HG02763 (cell line): ENCODE measurements around the gene WFDC8.

ENCODE experiments used
- ATAC-seq: cut with Tn5 transposase; IDR thresholded peaks from one replicate; pipeline ENCODE4 v1.9.1; 2021; ENCODE audit warnings: mild to moderate bottlenecking, moderate library complexity; ENCODE audit not compliant: unreplicated experiment

Gene WFDC8

DNA sequence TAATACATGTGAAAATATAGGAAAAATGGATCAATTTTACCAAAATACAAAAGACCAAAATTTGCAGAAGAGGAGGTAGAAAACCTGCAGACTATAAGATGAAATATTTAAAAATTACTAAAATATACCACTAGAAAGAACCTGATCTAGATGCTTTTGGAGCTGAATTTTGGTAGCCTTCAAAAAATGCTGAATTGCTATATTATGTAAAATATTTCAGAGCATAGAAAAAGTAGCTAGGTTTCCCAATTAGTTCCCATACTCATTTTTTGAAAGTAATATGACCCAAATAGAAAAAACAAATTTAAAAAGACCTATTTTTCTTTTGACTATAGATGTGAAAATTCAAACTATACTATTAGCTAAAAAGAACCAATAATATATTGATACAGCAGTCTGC is 28.3 kb downstream of the WFDC8 start:
- no peak for ATAC-seq

DNA sequence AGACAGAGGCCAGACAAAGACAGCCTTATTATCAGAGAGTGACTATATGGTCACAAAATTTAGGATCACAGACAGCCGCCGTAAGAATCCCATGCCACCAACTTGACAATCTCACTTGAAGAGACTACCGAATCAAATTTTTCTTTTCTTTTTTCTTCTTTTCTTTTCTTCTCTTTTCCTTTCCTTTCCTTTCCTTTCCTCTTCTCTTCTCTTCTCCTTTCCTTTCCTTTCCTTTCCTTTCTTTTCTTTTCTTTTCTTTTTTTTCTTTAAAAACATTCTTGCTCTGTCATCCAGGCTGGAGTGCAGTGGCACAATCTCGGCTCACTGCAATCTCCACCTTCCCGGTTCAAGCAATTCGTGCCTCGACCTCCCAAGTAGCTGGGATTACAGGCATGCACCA is 30.7 kb downstream of the WFDC8 start:
- no peak for ATAC-seq

DNA sequence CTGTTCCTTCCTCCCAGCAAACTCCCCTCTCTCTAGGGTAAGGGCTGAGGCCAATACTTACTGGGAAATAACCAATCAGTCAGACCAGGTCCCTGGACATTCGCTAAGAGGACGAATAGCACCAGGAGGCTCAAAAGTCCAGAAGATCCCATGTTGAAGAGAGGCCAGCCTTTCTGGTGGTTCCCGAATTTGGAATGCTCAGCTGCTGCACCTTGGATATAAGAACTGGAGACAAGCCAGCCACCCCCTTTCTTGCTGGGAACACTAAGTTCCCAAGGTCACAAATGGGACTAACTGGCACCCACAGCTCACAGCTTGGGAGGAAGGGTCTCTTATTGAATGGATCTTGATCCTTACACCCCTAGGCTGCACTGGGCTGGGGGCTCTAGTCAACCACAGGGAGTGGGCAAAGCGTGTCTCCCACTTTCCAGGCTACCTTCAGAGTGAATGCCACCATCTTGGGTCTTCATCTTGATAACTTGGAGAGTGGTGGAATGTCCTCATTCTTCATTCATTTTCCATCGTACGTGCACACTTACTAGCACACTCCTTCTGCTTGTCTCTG is 31.8 kb downstream of the WFDC8 start, which contains the start of gene EPPIN:
Gene EPPIN, minus strand, starts transcription at position 196 of the 565 bp plus-strand sequence. Its CDS starts 44 bp downstream, at position 152.
- no peak for ATAC-seq

DNA sequence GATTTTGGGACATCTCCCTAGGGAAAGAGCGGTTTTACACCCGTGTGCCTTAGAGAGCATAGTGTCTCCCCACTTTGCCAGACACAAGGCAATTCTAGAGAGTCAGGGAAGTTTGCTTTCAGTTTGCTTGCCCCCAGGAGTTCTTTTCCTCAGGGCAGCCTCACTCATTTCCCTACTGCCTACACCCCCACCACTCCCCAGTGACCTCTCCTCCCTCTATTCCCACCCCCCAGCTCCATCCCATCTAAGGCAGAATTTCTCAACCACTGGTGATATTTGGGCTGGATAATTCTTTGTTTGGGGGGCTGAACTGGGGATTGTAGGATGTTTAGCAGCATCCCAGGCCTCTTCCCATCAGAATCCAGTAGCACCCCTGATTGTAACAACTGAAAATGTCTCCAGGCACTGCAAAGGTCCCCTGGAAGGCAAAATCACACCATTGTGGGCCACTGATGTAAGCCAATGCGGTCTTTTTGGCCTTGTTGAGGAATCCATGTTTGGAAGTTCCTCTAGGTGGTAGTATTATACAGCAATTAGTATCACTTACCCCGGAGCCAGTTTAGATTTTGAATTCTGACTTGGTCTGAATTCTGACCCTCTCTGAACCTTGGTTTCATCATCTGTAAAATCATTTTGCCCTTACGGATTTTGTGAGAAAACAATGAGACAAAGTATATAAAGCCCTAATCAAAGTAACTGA is 33.2 kb downstream of the WFDC8 start:
- ATAC-seq = no peak

DNA sequence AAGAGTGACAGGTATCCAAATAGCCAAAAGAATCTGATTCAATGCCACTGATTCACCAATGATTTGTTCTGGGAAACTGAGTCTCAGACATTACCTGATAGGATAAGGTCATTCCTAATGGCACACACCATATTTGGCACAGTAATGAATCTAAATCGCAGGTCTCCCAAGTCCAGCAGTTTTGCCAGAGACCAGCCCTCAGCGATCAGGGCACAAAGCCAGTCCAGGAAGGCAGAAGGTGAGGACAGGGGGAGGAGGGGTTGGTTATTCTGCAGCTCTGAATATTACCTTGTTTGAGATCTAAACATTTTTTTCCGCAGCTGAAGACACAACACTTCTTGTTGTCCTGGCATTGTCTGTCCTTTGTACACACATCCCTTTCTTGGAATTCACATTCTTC is 33.7 kb downstream of the WFDC8 start:
- no peak for ATAC-seq

DNA sequence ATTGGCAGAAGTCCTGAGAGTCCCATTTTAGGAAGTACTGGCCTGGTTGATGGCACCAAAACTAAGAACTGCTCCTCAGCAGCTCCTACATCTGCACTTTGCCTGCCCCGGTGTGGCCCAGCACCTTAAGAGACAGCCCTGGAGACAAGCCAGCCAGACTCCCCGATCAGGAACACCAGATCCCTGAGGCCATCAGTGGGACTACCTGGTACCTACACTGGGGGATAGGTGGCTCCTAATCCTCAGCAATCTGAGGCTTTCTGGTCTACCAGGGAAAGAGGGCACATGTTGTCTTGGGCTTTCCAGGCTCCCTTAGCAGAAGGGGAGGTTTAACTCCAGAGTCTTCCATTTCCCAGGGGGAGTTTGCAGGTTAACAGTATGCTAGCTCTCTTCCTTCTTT is 39.7 kb downstream of the WFDC8 start, which contains the start of gene WFDC6:
Gene WFDC6, minus strand, starts transcription at position 101 of the 400 bp plus-strand sequence. Its CDS starts 75 bp downstream, at position 26.
- ATAC-seq = no peak

DNA sequence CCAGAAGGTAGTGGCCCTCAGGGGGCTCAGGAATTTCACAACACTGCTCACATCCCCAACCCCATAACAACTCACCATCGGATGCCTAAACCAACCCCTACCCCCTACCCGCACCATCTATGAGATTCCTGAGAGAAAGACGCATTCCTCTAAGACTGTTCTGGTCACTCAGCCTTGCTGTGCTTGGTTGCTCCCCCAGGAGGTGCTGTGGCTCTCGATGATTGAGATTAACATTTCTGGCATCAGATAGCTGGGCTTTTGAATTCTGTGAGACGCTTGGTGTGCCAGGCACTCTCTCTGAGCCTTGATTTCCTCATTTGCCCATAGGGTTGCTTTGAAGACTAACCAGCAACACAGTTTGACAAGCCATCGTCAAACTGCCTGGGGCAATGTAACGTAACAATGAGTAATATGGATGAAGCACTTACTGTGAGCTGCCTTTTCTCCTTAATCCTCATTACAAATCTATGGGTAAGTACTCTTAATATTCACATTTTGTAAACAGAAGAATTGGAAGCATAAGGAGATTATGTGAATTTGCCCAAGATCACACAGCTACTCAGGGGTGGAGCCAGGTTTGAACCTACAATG is 40.8 kb downstream of the WFDC8 start:
- no peak for ATAC-seq

DNA sequence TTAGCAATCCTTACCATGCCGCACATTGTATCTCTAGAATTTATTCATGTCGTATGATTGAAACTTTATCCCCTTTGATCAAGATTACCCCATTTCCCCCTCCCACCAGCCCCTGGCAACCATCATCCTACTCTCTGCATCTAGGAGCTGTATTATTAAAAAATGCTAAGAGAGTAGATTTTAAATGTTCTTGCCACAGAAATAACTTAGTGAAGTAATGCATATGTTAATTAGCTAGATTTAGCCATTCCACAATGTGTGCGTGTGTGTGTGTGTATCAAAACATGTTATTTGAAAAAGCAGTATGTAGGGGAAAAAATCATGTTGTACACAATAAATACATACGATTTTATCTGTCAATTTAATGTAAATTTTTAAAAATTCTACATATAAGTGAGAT is 51.8 kb downstream of the WFDC8 start:
- no peak for ATAC-seq

DNA sequence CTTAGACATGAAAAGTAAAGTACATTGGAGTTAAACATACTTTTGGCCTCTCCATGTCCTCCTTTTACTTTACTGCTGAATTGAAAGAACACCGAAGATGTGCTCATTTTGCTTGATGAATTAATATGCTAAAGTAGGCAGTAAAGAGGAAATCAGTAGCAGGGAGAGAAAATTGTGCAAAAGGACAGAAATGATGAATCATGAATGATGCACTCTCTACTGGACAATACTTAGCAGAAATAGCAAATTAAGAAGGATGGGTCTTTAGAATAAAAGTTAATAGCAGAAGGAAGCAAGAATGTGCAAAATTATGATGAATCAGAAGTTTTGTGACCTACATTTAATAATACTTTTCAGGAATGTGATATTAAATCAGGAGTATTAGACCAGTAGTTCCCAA is 55.3 kb downstream of the WFDC8 start:
- ATAC-seq = no peak

DNA sequence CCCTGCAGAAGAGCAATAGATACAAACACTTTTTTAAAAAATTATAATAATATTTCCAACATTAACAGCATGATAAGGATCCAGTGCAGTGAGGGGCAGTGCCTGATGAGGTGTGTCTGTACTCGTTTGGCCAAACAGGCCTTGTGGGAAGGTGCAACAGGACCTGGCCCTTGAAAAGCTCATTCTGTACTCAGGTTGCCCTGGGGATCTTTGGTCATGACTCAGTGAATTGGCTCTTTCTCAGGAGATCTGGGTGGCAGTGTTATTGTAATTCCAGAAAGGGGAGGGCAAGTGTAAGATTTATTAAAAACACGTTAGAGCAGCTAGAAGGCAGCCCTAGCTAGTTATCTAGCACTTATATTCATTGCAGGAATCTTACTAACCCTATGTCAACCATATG is 60.8 kb downstream of the WFDC8 start:
- no peak for ATAC-seq

DNA sequence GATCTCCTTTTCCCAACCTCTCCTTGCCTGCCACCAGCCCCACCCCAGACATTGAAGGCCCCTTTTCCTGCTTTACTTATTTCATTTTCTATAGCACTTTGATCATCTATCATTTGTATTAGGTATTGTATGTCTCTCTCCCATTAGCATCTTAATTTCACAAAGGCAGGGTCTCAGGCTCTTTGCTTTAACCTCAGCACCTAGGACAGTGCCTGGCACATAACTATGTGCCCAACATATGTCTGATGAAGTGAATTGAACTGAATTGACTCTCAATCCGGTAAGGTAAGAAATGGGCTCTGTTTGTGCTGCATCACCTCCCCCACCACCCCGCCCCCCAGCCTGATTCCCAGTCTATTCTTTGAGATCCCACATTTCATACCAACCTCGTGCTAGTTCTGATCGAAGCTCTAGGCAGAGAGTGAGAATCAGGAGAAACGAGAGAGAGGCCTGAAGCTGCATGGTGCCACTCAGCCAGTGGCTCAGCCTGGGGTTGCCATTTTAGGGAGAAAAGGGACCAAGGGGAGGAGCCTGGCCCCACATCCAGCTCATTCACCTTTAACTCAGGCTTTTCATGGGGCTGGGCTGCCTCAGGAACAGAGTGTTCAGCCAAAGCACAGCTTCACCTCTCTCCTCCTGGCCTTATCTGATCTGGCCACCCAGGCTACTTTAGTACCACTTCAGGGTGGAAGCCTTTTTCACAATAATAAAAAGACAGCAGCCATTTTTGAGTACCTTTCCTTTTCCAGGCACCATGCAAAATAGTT is 63.8 kb downstream of the WFDC8 start, which contains the start of gene SPINT3:
Gene SPINT3, minus strand, starts transcription at position 476 of the 767 bp plus-strand sequence. Its CDS starts 14 bp downstream, at position 462.
- no peak for ATAC-seq

DNA sequence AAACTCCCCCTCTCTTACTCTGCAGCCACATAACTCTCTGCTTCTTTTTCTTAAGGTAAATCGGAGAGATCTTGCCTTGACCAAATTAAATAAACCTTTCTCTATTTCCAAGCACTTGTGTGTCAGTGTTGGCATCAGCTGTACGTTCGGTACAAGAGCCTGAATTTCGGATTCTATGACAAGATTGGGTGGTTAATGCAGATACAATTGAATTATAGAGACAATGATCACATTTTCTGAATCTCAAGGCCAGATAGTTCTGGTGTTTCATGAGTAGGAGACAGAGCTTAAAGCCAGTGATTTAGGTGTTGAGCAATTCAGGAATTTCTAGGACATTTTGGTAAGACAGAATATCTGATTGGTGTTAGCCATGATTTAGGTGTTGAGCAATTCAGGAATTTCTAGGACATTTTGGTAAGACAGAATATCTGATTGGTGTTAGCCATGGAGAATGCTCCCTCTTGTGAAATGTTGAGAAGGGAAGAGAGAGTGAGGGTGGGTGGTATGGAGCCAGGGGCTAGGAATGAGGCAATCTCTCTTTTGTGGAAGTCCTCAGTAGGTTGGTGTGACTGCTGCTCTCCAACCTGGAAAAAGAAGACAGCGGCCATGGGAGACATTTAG is 68.7 kb downstream of the WFDC8 start:
- no peak for ATAC-seq

DNA sequence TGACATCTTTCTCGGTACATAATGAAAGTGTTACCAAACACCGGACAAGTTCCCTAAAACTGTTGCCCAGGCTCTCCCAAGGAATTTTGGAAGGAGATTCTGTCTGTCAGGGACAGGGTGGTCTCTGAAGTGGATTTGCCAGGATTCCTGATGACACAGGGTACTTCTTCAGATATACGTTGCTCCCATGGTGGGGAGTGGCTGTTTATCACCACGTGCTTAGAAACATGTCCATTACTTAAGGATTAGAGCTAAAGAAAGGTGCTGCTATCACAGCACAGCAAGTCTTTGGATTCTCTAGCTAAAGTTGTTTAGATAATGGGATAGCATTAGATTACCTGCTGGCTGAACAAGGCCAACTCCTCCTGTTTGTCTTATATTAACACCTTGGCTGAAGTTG is 70.0 kb downstream of the WFDC8 start:
- no peak for ATAC-seq

DNA sequence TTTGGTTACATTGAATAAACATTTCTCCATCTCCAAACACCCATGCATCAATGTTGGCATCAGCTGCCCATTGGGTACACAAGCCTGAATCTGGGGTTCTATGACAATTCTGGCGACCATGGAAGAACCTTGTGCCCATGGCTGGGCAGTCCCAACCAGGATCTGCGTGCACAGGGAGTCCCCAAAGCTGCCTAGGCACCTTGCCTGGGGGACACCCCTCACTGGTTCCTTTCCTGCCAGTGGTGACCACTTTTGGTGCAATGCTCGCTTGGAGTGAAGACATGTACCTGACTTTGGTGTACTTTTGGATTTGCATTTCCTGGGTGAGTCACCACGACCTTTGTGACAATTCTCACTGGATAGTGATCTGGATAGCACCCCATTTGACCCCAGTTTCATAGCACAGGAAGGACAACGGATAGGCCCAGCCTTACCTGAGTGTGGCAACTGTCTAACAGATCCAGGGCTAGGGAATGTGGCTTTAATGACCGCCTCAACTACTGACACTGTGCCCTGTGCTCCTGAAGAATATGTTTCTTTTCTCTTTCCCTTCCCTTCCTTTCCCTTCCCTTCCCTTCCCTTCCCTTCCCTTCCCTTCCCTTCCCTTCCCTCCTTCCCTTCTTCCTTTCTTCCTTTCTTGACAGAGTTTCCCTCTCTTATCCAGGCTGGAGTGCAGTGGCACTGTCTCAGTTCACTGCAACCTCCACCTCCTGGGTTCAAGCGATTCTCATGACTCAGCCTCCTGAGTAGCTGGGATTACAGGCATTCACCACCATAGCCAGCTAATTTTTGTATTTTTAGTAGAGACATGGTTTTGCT is 70.8 kb downstream of the WFDC8 start:
- ATAC-seq = no peak

DNA sequence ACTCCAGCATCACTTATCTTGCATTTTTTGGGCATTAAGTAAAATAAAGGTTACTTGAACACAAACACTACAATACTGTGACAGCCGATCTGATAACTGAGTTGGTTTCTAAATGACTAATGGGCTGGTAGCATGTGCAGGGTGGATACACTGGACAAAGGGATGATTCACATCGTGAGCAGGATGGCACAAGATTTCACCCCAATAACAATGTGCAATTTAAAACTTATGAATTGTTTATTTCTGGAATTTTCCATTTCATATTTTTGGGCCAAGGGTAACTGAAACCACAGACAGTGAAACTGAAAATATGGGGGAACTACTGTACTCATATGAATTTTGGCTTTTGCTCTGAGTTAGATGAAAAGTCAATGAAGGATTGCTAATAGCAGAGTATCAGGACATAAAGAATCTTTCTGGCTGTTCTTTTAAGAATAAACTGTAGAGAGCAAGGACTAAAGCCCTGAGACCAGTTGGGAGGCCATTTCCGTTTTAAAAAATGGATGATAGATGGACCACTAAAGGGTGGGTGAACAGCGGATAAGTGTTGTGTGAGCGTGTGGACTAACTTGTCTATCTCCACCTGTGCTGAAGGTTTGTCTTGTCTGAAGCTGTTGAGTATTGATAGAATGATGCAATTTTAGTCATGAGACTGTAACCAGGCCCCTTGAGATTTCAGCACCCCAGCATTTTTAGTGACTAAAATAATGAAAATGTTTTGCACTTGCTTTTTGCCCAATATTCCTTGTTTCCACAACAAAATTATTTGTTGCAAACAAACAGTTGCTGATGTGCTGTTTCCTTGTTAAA is 71.9 kb downstream of the WFDC8 start:
- ATAC-seq = no peak

DNA sequence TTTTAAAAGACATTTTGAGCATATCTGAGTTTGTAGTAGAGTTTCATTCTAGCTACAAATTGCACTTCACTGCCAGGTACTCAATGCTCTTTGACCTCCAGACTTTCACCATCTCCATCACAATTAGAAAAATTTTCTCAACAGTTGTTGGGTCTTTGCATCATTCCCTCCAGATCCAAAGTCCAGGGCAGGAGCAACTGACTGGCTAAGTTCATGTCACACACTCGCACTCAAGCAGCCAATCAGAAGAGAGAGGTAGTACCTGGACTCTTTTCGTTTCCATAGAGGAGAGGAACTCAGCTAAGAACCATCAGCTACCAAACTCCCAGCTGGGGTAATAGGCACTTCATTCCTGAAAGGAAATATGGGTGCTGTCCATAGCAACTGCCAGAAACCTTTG is 72.7 kb downstream of the WFDC8 start:
- ATAC-seq = no peak

DNA sequence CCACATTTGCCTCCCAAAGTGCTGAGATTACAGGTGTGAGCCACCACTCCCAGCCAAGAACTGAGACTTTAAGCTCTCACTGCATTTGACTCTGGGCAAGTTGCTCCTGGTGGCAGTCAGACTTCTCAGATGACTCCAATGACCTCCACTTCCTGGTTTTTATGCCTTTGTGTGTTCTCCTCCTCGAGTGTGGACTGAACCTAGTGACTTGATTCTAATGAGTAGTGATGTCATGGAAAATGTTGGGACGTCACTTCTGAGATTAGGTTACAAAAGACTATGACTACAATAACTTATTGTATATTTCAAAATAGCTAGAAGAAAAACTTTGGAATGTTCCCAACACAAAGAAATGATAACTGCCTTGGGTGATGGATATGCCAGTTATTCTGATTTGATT is 75.7 kb downstream of the WFDC8 start:
- ATAC-seq = no peak

DNA sequence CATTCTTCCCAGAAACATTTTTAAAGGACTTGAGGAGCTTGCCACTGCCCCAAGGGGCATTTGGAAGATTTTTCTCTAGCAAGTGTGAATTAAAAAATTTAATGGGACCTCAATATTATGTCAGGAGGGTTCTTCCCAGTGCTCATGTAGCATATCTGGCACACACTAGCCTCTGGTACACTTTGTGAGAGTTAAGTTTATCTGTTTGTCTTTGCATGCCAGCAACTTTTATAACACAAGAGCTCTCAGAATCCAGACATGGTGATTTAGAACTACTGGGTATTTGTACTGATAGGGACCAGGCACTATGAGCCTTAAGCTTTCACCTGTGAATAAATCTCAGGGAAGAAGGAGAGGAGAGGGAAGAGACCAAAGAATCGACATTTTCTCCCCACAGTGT is 76.5 kb downstream of the WFDC8 start:
- no peak for ATAC-seq
